DMS153 treated with DMSO at 0.1 percent for 48 hours (cell line): ENCODE results near the gene FOLR2.
A peak's percentile ranks its signal among the peaks of the same experiment; 100 is the strongest.

ENCODE experiments used
- DNase-seq: peaks from one replicate; lab custom pipeline; 2025; ENCODE audit not compliant: unreplicated experiment; lab: John Stamatoyannopoulos, UW

The FOLR2 gene

DNA sequence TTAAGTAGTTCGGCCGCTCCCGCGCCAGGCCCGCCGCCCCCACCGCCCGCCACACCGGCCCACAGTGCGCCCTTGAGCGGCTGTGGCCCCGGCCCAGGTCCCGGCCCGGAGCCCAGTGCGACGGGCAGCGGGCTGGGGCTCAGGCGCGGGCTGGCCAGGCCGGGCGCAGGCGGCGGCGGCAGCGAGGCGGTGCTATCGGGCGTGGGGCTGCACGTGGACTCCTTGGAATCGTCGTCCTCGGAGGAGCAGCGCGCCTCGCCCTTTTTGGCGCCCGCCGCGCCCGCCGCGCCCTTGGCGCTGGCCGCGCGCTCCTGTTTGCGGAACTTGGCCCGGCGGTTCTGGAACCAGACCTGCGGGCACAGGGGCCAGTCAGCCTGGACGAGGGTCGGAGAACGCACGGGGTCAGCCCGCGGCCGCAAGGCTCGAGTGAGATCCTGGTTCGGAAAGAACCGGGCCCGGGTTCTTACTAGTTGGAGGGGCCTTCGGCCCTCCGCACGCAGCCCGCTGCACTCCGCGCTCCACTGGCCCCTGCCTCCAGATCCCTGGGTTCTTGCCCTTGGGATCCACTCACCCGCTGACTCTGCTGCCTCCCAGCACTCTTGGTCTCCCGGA lies 23.4 kb downstream of the FOLR2 start:
- peak; percentile 6 for DNase-seq

DNA sequence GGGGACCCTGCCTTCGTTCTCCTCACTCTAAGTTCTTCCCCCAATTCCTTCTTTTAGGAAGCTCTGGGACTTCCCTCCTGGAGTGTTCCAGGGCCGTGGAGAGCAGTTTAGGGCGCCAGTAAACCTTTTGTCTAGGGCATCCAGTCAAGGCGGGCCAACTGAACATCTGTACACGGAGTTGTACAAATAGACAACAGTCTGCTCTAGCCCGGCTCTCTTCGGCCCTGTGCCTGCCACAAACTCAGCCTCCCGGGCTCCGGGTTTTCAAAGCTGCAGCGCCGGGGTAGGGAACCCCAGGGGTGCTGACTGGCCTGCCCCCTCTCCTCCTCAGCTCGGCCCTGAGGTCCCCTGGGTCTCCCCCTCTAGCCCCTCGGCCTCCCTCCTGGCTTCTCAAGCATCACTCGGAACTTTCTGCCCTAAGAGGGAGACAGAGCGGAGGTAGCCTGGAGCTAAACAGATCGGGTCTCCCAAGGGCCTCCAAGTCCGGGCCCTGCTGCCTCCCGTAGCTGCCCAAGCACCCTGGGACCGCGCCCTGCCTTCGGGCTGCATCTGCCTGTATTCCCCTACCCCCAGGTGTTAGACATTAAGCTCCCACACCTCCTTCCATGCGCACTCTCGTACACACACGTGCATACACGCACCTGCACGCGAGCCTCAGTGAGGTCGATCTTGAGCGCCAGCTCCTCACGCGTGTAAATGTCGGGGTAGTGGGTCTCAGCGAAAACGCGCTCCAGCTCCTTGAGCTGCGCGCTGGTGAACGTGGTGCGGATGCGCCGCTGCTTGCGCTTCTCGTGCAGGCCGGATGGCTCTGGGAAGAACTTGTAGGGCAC lies 24.1 kb downstream of the FOLR2 start:
- DNase-seq, result peak; percentile 30

DNA sequence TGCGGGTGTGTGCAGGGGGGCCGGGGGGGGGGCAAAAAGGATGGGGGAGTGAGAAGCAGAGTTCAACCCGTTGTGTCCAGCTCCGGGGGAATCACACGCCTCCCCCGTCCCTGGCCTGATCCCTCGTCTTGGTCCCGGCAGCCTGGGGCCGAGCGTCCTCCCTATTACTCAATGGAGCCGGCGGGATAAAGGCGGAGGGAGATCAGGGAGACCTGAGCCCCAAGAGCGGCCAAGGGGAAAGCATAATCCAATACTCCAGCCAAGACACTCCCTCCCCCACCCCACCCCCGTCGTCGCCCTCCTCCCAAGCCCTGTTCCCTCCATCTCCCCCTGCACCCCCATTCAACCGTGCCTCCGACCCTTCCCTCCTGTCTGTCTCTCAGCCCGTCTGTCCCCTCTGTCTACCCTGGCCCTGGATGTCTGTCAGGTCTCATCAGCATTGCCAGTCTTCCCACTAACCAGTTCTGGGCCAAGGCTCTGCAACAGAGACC lies 24.7 kb downstream of the FOLR2 start:
- no peak for DNase-seq

DNA sequence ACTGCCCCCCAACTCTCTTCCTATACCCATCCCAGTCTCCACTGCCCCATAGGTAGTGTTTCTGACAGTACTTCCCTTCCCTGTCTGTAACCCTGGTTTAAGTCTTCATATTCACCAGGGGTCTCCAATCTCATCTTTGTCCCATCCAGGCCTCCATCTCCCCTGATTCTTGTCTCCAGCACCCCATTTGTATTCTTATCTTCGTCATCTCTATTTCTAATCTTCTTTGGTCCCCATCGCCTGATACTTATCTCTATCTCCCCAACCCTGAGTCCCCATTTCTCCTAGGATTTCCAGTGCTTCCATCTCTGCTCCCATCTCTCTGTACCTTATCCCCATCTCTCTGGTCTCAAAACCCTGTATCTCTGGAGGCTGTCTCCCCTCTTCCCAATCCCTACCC lies 25.5 kb downstream of the FOLR2 start:
- no peak for DNase-seq

DNA sequence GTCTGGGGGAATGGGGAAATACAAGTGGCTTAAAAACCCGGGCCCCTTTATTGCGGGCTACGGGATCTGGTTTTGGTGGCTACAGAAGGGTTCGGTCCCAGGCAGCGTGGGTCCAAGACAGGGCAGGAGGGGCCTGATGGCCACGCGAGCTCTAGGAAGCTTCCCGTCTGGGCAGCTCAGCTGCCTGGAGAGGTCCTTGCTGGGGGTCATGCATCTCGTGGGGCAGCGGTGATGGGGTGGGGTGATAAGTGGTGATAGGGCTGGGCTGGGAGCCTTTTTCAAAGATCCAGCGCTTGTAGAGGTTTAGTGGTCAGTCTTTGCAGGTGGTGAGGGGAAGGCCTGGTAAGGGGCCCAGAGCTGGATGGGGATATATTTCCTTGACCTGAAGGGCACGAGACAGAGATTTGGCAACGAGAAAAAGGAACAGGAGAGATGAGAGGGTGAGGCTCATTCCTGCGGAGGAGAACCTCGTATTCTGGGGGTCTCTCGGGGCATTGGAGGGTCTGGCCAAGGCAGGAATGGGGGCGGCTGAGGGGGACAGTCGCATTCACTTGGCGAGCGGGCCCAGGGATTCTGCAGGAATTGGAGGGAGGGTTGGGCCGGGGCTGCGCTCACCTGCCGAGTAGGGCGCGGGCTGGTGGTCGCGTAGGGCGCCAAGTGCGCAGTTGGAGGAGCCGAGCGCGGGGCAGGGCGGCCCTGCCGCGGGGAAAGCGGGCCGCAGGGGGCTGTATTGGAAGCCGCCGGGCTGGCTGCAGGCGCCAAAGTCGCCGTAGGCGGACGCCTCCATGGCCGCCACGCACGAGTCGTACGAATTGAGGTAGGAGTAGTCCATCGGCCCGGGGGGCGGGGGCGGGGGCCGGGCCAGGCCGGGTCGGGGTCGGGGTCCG lies 26.8 kb downstream of the FOLR2 start:
- DNase-seq, result no peak

DNA sequence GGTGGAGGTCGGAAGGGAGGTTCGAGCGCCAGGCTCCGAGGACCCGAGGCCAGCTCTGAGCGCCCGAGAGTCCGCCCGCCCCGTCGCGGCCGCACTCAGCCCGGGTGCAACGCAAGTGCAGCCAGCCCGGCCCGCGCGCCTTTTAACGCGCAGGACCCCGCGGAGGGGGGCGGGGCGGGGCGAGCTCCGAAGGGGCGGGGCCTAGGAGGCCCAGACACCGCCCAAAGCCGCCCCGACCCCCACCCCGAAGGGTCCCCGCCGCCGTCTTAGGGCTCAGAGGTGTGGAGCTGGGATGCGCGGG lies 27.4 kb downstream of the FOLR2 start, which contains the start of gene PHOX2A:
Gene PHOX2A, minus strand, starts transcription at position 117 of the 301 bp plus-strand sequence. CDS start 172 bp downstream, outside the sequence.
- no peak for DNase-seq

DNA sequence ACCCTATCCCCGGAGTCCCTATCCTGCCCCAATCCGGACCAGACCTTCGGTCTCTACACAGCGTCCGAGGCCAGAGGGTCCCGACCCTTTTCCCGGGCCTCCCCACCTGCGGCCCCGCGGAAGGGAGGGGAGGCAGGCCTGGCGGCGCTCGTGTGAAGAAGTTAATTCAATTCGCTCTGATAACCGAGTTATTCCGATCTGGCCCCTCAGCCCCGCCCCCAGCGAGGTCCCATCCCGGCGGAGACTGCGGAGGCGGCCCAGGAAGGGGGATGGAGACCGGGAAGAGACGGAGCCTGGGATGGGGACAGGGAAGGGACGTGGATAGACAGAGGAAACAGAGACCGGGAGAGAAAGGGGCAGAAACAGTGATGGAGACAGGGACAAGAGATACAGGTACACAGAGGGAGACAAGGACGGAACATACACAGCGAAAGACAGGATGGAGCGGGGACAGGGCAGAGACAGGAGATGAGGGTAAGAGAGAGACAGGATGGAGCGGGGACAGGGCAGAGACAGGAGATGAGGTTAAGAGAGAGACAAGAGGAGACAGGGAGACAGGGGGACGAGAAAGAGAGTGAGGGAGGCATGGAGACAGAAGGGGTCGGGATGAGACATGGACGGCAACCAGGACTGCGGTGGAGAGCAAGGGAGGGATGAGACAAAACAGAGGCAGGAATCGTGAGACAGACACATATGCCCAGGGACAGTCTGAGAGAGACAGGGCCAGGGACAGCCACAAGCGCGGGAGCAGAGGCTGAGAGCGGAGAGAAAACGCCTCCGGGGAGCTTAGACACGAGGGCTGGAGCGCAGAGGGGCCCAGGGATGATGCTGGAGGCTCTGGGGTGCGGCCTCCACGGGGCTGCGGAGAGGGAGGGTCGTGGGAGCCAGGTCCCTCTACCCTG lies 28.0 kb downstream of the FOLR2 start:
- no peak for DNase-seq

DNA sequence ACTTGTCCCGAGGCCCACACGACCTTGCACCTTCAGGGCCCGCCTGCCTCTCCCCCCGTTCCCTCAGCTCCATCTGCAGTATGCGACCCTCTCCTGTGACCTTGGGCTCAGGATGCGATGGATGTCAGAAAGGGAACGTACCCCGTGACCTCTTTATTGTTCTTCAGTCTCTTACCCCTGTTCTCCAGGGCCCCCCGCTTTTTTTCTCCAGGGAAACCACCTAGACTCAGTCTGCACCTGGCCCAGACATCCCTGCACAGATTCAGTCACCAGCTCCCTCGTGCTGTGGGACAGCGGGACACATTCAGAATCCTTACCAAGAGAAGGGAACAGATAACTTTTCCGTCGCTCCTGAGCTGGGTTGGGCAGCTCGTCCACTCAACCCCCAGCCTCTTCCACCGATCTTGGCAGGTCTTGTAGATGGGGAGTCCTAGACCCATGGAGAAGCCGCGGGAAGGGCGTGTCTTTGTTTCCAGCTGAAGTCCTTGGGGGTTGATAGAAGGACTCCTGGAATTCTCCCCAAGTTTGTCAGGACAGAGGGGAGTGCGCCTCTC lies 28.7 kb downstream of the FOLR2 start:
- no peak for DNase-seq

DNA sequence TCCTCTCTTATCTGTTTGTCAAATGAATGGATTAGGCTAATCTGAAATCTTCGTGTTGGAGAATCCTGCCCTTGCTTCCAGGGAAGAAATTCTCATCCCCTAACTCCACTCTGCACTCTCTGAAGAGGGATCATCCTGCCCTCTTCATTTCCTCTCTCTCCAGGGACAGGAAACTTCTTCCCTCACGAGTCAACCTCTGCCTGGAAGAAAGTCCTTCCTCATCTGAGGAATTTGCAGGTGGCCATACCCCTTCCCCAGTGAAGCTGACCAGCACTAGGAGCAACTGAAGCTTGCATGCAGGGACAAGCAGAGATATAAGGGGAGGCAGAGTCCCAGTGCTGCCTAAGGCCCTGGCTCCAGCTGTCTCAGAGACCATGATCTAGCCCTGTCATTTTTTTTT lies 31.0 kb downstream of the FOLR2 start:
- DNase-seq, result no peak

DNA sequence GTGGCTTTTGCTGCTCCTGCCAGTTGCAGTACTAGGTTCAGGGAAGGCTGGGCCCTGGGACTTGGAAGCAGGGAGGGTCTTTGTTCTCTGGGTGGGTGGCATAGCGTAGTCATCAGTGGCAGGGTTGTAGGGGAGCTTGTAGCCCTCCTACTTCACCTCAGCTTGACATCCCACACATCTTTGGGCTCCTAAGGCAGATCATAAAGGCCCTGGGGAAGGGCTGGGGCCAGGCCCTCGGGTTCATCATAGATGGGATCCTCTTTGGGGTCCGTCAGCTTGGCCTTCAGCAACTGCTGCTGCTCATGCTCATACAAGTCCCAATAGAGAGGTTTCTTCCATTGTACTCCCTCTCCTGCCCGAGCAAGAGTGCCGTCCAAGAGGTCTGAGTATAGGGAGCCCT lies 33.4 kb downstream of the FOLR2 start:
- no peak for DNase-seq

DNA sequence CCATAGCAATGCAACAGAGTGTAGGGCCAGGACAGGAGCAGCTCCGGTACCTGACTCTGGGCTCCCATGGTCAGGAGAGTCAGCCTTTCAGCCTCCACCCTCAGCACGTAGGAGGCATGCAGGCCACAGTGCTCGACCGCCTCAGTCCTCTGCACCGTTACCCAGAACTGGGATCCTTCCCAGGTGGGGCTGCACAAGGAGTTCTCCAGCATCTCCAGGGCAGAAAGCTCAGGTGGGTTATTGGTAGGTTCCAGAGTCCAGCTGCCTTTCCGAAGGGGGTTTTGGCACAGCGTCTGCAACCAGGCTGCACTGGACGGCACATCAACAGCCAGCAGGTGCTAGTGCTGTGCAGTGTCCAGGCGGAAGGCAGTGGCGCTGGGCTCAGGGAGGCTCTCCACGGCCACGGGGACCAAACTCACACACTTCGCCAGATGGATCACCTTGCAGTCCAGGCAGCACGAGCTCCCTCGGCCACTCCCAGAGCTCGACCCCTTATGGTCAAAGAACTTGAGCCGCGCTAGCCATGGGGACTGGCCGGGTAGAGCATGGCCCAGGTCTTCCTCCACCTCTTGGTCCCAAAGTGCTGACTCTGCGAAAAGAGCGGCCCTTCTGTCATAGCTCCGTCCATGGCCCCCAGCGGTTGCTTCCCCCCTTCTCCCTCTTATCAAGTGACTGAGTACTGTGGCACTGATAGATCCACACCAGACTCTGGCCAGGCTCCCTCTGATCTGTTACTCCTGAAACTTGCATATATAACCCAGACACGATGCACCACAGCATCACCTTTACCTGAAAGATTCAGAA lies 34.3 kb downstream of the FOLR2 start:
- no peak for DNase-seq

DNA sequence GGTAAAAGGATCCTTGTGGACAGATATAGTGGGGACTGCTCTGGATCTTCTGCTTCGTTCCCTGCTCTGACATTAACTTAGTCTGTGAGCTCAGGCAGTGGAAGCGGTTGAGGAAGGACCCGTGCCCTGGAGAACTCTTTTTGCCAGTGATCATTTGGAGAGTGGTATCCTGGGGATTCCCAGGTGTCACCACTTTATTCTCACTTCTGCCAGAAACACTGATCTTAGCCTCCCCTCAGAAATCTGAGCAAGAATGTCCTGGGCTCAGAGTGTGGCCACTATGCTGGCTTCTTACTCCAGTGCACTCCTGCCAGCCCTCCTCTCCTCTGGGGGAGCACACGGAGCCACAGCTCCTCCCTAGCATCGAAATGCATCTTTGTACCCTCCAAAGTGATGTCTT lies 35.0 kb downstream of the FOLR2 start:
- DNase-seq, result no peak

DNA sequence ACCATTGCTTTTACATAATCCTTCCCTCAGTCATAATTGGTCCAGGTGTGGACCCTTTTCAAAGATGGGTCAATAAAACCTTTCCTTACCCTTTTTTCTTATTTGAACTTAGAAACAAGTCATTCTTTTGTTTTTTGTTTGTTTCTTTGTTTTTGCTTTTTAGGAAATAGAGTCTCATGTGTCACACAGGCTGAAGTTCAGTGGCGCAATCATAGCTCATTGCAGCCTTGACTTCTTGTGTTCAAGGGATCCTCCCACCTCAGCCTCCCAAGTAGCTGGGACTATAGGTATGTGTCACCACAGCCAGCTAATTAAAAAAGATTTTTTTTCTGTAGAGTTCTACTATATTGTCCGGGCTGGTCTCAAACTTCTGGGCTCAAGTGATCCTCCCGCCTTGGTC lies 36.8 kb downstream of the FOLR2 start:
- DNase-seq, result no peak

DNA sequence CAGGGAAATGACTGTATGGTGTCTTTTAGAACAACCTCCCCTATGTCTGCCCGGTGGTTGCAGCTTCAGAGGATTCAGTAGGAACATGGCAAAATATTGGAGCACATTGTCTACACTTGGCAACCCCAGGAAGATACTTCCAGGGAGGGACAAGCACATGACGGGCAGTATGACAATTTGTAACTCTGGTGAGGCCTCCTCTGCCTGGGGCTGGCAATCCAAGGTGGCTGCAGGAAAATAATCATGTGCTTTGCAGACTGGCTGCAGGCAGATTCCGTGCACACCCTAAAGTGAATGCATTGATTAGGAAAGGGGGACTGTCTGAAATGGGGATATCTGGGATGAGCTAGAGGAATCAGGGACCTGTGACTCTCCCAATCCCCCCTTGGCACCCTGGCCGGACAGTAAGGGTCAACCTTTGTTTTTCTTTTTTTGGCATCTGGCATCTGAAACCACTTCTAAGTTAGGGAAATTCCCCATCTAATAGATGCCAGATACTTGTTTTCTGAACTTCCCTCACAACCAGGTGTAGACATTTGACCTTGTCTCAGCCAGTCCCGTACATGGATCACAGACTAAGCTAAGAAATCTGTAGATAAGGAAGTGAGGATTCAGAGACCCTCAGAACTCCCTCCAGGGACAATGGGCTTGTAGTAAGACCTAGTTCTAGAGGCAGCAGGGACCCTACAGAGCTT lies 37.9 kb downstream of the FOLR2 start:
- DNase-seq, result no peak

DNA sequence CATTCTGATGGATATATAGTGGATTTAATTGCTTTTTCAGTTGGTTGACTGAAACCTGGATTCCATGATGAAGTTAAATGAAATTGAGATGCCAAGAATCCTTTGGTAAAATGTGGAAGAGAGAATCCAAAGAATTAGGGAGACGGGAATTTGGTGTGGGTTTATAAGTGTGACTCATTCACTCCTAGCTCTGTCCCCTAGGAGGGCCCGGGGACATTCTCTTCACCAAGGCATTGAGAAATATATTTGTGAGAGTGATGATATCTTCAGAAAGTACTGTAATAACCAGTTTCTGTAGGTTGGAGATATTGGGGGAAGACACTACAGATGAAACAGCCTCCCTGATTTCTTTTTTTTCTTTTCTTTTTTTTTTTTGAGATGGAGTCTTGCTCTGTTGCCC lies 41.0 kb downstream of the FOLR2 start:
- DNase-seq, result no peak

DNA sequence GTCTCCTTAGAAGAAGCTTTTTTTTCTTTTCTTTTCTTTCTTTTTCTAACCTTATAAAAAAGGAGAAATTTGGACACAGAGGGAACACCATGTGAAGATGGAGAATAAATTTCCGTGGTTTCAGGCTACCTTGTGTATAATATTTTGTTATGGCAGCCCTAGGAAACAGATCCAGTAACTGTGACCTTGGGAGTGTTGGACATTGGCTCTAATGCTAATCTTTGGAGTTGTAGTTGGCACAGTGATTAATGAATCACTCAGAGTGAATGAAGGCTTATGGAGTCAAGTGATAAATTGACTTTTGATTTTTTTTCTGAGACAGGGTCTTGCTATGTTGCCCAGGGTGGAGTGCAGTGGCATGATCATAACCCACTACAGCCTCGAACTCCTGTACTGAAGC lies 42.9 kb downstream of the FOLR2 start:
- DNase-seq, result no peak

DNA sequence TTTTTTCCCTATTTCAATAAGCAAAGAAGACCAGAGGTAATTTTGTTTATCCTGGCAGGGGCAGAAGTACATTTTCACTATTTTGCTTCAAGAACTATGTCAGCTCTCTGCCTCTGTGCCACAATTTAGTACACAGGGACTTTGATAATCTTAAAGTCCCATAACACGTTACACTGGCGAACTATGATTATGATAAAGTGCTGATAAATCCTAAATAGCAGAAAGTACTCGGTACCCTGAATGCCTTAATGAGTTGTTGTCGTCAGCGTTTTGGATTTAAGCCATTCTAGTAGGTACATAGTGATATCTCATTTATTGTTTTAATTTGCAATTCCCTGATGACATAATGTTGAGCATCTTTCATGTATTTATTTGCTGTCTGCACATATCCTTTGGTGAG lies 44.0 kb downstream of the FOLR2 start:
- DNase-seq, result no peak

DNA sequence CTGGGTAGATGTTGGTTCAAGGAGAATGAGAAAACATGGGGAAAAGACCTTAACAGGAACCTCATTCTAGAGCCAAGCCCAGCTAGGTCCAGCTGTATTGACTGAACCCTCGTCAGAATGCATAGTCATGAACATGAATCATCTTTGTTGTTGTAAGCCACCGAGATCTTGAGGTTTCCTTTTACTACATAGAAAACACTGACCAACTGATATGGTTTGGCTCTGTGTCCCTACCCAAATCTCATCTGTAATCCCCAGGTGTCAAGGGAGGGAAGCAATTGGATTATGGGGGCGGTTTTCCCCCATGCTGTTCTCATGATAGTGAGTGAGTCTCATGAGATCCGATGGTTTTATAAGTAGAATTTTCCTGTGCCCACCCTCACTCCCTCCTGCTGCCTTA lies 46.8 kb downstream of the FOLR2 start:
- no peak for DNase-seq

DNA sequence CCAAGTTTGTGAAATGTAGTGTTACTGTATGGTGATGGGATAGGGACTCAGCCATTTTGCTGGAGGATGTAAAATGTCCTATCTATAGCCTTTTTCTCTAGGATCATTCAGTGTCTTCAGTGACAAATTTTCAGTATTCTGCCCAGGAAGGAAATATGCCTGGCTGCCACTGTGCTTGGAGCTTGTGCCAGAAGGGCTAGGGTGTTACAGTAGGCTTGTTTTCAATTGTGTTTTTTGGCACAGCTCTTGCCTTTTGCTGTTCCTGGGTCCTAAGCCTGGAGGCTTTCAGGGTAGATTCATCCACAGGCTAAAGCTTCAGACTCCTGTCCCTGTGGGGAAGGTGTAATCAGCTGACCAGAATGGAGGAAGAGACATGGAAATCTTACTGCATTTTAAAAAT lies 49.4 kb downstream of the FOLR2 start:
- DNase-seq, result no peak
